Stimulated activated CD4-positive, alpha-beta T cell treated with anti-CD3 and anti-CD28 coated beads, TNF-alpha, amount 100 ng/mL, for 24 hours (primary cell): ENCODE results near the gene NRN1.
"Not testable (repeated sequence)": the region's sequence is repeated elsewhere in the genome, so short reads cannot be mapped to it uniquely, and the experiment has no call there.

Source experiments
- DNase-seq, 3 experiments: peaks; one replicate each; pipeline ENCODE4 v3.0.0-alpha.2; 2020; ENCODE audit warnings: low read depth in 3 of 3

Gene NRN1

DNA sequence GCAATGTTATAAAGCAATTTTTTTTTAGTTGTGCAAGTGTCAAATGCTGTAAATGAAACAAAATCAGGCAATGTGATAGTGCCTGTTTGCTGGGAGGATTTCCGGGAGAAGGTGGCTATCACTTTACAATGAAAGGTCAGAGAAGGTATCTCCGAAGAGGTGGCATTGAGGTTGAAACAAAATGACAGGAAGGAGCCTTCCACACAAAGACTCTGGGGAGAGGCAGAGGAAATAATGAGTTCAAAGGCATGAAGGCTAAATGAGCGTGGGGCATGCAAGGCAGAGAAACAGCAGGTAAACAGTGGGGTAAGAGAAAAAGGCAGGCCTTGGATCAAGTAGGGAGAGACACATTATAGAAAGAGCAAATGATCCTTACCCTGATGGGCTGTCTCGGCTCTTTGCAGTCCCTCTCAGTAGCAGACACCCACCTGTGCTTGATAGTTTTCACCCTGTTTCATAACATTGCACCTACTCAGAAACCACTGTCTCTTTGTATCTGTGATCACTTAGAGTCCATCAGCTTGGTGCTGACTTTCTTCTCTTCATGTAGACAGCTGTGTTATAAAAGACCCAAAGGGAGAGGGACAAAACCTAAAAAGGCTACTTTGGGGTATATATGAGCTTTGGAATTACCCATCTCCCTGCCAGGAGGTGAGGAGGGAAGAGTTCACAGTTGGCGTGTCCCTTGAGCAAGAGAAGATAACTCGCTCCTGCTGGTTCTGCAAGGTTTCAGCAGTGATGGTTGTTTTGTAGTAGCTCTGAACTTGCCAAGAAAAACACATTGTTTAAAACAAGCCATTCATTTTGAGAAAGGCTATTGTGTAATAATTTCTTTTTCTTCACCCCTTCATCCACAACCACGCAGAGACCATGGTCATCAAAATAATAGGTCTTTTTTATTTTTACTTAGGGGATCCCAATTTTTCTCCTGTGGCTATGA lies 22.3 kb downstream of the NRN1 start:
- DNase-seq: no peak

DNA sequence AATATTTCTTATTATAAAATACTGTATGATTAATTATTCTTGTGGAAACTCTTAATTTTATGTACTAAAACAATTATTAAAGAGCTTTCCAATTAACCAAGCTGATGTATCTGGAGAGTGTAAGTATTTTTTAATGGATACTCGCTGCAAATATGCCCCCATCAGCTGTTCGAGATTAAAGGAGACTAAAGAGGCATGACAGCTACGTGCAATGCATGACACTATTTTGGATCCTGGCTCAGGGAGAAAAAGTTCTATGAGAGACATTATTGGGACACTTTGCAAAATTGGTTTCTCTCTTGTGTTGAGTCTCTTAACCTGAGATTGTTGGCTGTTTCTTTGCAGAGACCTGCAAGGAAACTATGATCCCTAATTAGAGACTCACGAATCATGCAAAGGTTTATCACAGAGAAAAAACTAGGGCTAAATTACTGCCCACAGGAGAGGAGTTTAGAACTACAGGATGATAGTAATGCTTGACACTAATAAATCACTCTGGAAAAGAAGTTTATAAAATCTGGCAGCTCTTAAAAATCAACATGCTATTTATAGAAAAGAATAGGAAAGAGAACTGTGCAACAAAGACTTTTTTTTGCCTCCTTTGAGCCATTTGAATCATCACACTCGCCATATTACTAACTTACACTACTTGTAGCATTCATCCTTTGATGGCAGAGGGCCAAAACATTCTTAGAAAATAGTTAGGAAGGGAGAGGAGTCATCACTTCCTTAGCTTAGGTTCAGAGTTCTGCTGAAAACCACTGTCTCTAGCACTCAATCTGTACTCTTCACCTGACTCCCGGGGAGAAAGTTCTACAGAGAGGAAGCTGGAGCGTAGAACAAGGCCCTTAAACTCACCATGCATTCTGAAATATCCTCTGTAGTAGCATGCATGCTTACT lies 25.3 kb downstream of the NRN1 start:
- no peak for DNase-seq

DNA sequence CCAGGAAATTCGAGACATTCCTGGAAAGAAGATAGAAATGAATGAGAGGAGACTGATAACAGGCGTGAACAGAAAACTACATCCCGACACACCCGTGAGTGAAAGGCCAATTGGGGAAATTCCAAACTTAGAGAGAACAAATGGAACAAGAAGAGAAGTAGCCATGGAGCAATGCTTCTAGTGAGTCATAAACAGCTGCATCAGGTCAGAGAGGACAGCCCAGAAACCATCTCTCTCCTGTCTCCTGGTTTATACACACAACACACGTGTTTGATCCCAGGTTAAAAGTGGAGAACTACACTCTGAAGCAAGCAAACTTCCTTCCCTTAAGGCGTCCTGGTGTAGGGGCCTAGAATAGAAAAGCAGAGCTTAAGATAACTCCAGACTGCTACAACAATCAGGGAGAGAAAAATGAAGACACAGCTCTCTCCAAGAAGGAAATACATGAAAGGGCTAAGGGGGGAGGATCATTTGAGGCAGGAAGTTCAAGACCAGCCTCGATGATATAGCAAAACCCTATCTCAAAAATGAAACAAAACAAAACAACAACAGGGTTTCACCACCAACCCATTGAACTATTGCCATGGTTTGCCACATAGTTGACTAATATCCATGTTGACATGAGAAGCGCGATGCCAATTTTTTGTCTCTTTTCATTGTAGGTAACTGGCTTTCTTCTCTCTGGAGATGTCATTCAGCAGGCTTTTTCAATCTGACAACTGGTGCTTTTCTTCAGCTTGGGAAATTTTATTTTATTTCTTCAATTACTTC lies 26.9 kb downstream of the NRN1 start:
- no peak for DNase-seq

DNA sequence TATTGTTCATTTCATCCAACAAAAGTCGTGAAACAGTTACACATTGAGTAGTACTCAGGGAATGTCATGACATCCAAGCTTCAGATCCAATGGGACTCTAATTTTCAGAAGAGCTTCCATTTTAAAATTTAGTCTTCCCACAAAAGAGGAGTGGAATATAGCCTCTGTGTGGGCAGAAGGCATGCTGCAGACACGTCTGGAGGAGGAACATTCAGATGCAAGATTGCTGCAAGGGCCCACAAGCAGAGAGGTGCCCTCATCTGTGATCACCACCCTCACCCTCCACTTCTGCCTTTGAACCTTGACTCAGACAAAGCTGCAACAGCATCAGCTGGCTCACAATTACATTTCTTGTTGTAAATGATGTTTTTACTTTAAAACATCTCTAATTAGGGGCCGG lies 29.9 kb downstream of the NRN1 start:
- DNase-seq: no peak

DNA sequence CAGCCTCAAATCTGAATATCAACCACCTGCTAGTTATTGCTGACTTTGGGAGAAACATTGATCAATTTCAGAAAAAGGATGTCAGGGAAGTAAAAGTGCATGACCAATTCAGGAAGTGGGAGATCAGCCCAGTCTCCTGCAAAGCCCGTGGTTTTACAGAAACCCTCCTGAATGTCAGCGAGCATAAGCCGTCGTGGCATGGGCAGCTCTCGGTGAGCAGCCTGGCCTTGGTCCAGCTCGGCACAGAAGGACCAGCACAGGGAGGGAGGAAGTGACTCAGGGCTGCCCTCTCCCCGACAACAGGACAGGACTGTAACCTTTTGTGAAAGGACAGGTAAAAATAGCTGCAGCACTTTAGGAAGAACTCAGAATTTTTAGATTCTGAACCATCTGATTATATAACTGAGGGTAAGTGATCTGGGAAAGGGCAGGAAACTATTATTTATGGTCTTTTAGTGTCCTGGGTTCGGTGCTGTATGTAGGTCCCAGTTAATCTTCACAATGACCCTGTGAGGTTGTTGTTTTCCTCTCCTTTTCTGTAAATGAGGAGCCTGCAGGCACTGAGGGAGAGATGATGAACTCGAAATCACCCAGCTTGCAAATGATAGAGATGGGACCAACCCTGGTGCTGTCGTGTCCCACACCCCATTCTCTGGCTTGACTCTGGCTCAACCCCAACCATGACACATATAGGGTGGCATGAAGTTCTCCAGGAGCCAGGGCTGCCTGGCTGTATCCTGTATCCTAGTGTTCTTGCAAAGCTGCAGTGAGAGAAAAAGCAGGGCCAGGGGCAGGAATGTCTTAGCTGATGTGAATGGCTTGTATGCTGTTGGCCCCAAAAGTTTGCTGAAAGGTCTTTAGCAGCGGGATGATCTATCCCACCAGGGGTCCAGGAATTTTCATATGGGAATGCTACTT lies 37.6 kb downstream of the NRN1 start:
- DNase-seq: no peak

DNA sequence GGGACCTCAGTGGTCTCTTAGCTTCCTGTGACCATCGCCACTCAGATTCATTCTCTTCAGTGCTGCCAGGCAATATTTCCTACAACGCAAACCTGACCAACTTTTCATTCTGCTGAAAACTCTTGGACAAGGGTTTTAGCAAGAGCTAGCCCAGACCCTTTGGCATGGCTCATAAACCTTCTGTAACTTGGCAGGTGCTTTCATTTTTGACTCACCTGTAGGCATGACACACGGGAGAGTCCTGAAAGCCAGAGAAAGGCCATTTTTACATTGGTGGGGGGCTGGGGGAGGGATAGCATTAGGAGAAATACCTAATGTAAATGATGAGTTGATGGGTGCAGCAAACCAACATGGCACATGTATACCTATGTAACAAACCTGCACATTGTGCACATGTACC lies 38.7 kb downstream of the NRN1 start:
- not testable (repeated sequence) for DNase-seq

DNA sequence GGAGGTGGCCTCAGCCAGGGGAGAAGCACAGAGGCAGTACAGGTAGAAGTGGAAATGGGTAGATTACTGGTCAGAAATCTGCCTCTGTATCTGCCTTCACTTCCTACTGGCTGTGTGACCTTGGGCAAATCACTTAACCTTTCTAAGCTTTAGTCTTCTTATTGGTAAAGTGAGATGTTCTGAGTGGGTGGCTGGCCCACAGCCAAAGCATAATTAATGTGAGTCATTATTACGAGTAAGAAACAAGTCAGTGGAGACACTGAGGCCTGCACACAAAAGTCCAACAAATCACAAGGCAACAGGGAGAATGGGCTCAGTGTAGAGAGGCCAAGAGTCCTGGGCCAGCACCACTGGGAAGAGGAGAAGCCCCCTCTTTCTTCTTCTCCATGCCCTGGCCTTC lies 39.1 kb downstream of the NRN1 start:
- no peak for DNase-seq

DNA sequence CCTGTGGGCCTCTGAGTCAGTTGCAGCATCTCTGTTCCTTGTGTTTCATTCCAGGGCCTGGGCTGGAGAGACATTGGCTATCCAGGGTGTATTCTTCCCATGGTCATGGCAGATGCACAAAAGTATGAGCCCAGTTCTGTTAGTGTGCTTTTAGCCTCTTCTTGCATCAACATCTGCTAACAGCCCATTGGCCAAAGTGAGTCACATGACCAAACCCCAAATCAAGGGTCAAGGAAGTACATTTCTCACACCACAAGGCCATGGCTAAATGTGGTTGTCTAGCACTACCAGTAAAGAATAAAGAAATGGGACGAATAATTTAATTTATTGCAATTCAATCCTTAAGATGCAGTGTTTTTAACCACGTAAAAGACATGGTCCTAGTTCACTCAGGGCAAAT lies 43.9 kb downstream of the NRN1 start:
- DNase-seq: no peak

DNA sequence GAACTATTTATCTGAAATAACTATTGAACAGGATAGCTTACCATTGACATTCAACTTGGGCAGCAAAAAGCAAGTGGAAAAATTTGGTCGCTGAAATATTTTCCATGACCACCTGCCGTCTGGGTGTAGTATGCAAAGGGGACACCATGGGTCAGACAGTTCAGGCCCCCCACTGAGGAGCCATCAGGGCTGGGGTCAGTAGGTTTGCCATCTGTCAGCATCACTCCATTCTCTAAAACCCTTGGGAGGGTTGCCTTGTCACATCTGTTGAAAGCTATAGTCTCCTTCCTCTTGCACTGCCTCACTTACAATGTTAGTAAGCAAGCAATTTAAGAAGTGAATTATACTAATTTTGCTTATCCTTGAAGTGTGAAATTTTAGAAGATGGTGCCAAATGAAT lies 44.9 kb downstream of the NRN1 start:
- no peak for DNase-seq

DNA sequence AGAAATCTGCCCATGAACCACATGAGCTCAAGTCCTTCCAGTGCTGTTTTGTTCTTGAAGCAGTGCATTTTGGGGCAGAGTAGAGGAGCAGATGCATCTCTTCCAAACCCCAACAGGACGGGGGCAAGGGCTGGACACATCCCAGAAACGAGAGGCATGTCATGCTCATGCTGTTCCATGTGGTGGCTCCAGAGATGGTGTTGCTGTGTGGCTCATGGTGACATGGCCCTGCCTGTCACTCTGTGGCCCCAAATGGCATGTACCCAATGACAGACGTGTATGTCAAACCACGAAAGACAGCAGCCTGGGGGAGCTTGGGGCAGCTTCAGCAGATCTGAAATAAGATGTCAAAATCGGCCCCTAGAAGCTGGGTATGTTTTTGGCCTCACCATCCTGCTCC lies 46.3 kb downstream of the NRN1 start:
- DNase-seq: no peak

DNA sequence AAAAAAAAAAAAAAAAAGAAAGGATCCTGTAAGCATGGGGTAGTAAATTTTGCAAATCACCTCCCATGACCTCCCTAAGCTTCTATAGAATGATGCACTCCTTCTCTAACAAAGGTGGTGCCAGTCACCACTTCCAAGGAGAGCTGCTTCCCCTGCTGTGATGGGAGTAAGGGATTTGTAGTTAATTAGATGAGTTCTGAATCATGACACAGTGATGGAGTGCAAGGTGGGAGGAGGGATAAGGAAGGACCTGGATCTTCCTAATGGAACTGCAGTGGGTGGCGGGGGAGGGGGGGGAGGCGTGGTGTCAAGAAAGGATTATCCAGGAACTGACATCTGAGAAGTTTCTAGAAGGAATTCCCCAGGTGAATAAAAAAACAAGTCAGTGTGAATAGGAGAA lies 47.8 kb downstream of the NRN1 start:
- DNase-seq: no peak

DNA sequence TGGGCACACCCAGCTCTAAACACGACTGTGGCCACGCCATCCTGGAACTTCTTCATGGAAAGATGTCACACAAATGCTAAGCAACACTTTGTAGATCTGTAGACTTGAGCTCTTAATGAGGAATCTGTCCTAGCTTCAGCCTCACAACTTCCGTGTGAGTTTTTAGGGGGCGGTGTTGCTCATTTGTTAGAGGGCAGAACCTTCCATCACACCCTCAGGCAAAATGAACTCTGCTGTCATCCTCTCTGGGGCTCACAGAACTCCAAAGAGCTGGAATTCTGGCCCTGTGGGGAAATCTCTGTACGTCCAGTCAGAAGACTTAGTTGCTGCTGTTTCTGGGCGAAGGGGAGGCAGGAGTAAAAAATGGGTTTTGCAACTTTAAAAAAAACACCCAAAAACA lies 49.8 kb downstream of the NRN1 start:
- no peak for DNase-seq

DNA sequence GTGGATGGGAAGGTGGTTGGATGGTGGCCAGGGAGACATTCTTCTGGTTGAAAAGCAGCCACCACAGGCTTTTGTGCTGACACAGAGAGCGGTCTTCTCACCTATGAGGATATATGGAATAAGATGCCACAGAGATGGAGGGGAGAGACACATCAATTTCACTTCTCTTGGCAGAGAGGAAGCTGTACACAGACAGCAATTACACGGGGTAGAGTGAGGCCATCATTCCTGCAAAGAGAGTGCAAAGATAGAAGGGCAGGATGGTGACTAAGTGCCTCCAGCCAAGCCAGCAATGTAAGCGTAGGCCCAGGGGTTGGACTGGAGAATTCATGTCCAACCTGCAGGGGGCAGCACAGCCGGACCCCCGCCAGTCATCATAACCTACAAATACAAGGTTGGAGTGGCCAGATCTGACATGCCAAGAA lies 56.4 kb downstream of the NRN1 start:
- DNase-seq: peak in 1 of 3 experiments; percentile 16
